Skeletal muscle tissue (tissue), 4 donors: ENCODE results near the gene OR52E2. TPM values are rescaled to one million over a fixed set of nuclear protein-coding genes. Genes with fewer than 3 reads are reported as not detected.

Experiments
- H3K27ac ChIP-seq: one replicate; pipeline ENCODE4 v1.7.0; 2013; ENCODE audit warnings: mild to moderate bottlenecking, low read depth, low read length, inconsistent platforms
- H3K27me3 ChIP-seq, 3 donors: one replicate each; pipeline ENCODE4 v1.7.0; 2013; ENCODE audit warnings: low read length in 3 of 3; ENCODE audit not compliant: control insufficient read depth in 3 of 3, insufficient read depth in 3 of 3
- H3K36me3 ChIP-seq, 3 donors: one replicate each; pipeline ENCODE4 v1.7.0; 2013; ENCODE audit warnings: low read length in 3 of 3; ENCODE audit not compliant: control insufficient read depth in 3 of 3, insufficient read depth in 3 of 3
- H3K4me1 ChIP-seq, 3 donors: one replicate each; pipeline ENCODE4 v1.7.0; 2013; ENCODE audit warnings: low read length in 3 of 3, mild to moderate bottlenecking in 3 of 3; ENCODE audit not compliant: control insufficient read depth in 3 of 3, insufficient read depth in 3 of 3
- H3K4me3 ChIP-seq, 3 donors: one replicate each; pipeline ENCODE4 v1.7.0; 2013; ENCODE audit warnings: low read length in 3 of 3
- H3K9ac ChIP-seq, 3 donors: one replicate each; pipeline ENCODE4 v1.7.0; 2013; ENCODE audit warnings: low read length in 3 of 3, mild to moderate bottlenecking in 3 of 3, moderate library complexity in 2 of 3, low read depth in 1 of 3
- H3K9me3 ChIP-seq, 3 donors: one replicate each; pipeline ENCODE4 v1.7.0; 2013; ENCODE audit warnings: low read length in 3 of 3; ENCODE audit not compliant: control insufficient read depth in 3 of 3
- total RNA-seq: library from RNA; depleted of rRNA; stranded (reverse); fragments of >200 nt; gene quantifications from one replicate; pipeline ENCODE4 v1.2.3, GENCODE V29; 2014
- donor health status: Osteomylitis.

OR52E2 gene
- total RNA-seq, 1 donor from 2014 or later: not detected

GRCh38 chr11:5037926-5038325 is 21.5 kb downstream of the OR52E2 start:
- no peaks in the 10 kb centered on the region for H3K36me3 ChIP-seq

GRCh38 chr11:5036669-5037068 is 22.8 kb downstream of the OR52E2 start:
- H3K27ac ChIP-seq: no peak overlapping the region
- H3K27me3 ChIP-seq: no peaks in the 10 kb centered on the region
- H3K36me3 ChIP-seq: no peaks in the 10 kb centered on the region
- H3K9ac ChIP-seq: no peak overlapping the region
- no peak overlapping the region for H3K4me3 ChIP-seq
- H3K9me3 ChIP-seq: no peaks in the 10 kb centered on the region
- H3K4me1 ChIP-seq: no peaks in the 10 kb centered on the region

More at GRCh38 chr11:5037926-5038325, 21.5 kb downstream of the OR52E2 start:
- Histone ChIP-seq H3K4me3 (no peak overlapping the region), H3K27me3 (no peaks in the 10 kb centered on the region), H3K4me1 (no peaks in the 10 kb centered on the region), H3K9ac (no peak overlapping the region), H3K27ac (no peak overlapping the region), H3K9me3 (no peaks in the 10 kb centered on the region)

- Histone ChIP-seq H3K4me3 (no peak overlapping the region), H3K36me3 (no peaks in the 10 kb centered on the region), H3K9me3 (peaks cover 2 to 7% (median 6%) of the 10 kb centered on the region in 3 donors), H3K9ac (no peak overlapping the region), H3K4me1 (no peaks in the 10 kb centered on the region), H3K27ac (no peak overlapping the region), H3K27me3 (no peaks in the 10 kb centered on the region)
These were observed 37.4 kb downstream of the OR52E2 start for GRCh38 chr11:5021996-5022395.

GRCh38 chr11:5013012-5013411 is 46.4 kb downstream of the OR52E2 start:
- H3K9ac ChIP-seq: no peak overlapping the region
- no peak overlapping the region for H3K27ac ChIP-seq
- H3K27me3 ChIP-seq: no peaks in the 10 kb centered on the region
- no peaks in the 10 kb centered on the region for H3K4me1 ChIP-seq
- H3K4me3 ChIP-seq: no peak overlapping the region
- no peaks in the 10 kb centered on the region for H3K9me3 ChIP-seq
- H3K36me3 ChIP-seq: no peaks in the 10 kb centered on the region

- H3K27me3 ChIP-seq: no peaks in the 10 kb centered on the region
- H3K9me3 ChIP-seq: no peaks in the 10 kb centered on the region
- no peak overlapping the region for H3K4me3 ChIP-seq
- no peak overlapping the region for H3K9ac ChIP-seq
- H3K4me1 ChIP-seq: no peaks in the 10 kb centered on the region
- H3K36me3 ChIP-seq: no peaks in the 10 kb centered on the region
- H3K27ac ChIP-seq: no peak overlapping the region
These were observed 48.2 kb downstream of the OR52E2 start for GRCh38 chr11:5011254-5011653.

Other genes with a start within 250 kb of the OR52E2 start
- not detected for gene OR51F2, start 238.3 kb downstream of the OR52E2 start, total RNA-seq
- gene OR51S1, start 210.4 kb downstream of the OR52E2 start, total RNA-seq: not detected
- not detected for gene OR51T1, start 177.7 kb downstream of the OR52E2 start, total RNA-seq
- gene OR51A7, start 155.8 kb downstream of the OR52E2 start, total RNA-seq: not detected
- gene OR51G2, start 140.3 kb downstream of the OR52E2 start, total RNA-seq: not detected
- gene OR51G1, start 135.3 kb downstream of the OR52E2 start, total RNA-seq: not detected
- not detected for gene OR51A4, start 112.0 kb downstream of the OR52E2 start, total RNA-seq
- not detected for gene OR51A2, start 103.9 kb downstream of the OR52E2 start, total RNA-seq
- gene OR51L1, start 64.8 kb downstream of the OR52E2 start, total RNA-seq: not detected
- gene OR52J3, start 13.1 kb downstream of the OR52E2 start, total RNA-seq: not detected
- not detected for gene OR52E1, start 9.9 kb upstream of the OR52E2 start, total RNA-seq
- not detected for gene OR52A5, start 78.7 kb upstream of the OR52E2 start, total RNA-seq
- gene OR52A1, start 95.1 kb upstream of the OR52E2 start, total RNA-seq: not detected
- gene OR51V1, start 141.1 kb upstream of the OR52E2 start, total RNA-seq: not detected
- gene HBB, start 167.4 kb upstream of the OR52E2 start, total RNA-seq: 3,814 TPM
- gene HBD, start 174.9 kb upstream of the OR52E2 start, total RNA-seq: not detected
- 24.5 TPM for gene HBG1, start 190.2 kb upstream of the OR52E2 start, total RNA-seq
- gene HBG2, start 195.2 kb upstream of the OR52E2 start, total RNA-seq: 17,934 TPM
- gene HBE1, start 210.3 kb upstream of the OR52E2 start, total RNA-seq: 84.0 TPM
- 0.52 TPM for gene OR51B4, start 242.3 kb upstream of the OR52E2 start, total RNA-seq